Brain microvascular endothelial cell (primary cell): Measurements from ENCODE around the gene ETF1.
A peak's percentile ranks its signal among the peaks of the same experiment; 100 is the strongest.
"Not testable (repeated sequence)": the region's sequence is repeated elsewhere in the genome, so short reads cannot be mapped to it uniquely, and the experiment has no call there.

Experiments
- DNase-seq: peaks from one replicate; pipeline ENCODE4 v3.0.0-alpha.2; 2020
- H3K27ac ChIP-seq: fragments of 250-450 bp; sonication (Bioruptor Pico); 2 replicates; pipeline ENCODE4 v1.5.1; 2020; ENCODE audit warnings: mild to moderate bottlenecking, moderate library complexity
- H3K27me3 ChIP-seq: fragments of 250-450 bp; sonication (Bioruptor Pico); replicated peaks from 2 replicates; pipeline ENCODE4 v1.5.1; 2020; ENCODE audit warnings: mild to moderate bottlenecking
- H3K36me3 ChIP-seq: fragments of 250-450 bp; sonication (Bioruptor Pico); replicated peaks from 2 replicates; pipeline ENCODE4 v1.5.1; 2020; ENCODE audit warnings: mild to moderate bottlenecking
- H3K4me3 ChIP-seq: 2 replicates; pipeline ENCODE4 v1.5.1; 2011; ENCODE audit warnings: low read depth, mild to moderate bottlenecking, control low read depth, low read length, moderate library complexity
- CTCF ChIP-seq: IDR thresholded peaks from 2 replicates; pipeline ENCODE4 v1.5.1; 2011; ENCODE audit warnings: low read depth, mild to moderate bottlenecking, moderate library complexity, low read length, control low read depth, inconsistent platforms; ENCODE audit errors: missing control alignments
- in situ Hi-C: cut with HindIII; loops from 2 replicates; pipeline ENCODE4 v1.10.0; 2017; ENCODE audit warnings: low sequenced_read_pairs, low pct_ligation_motif_present

Gene ETF1

GRCh38 chr5:138490648-138491283 is 52.3 kb downstream of the ETF1 start:
- H3K36me3 ChIP-seq, result no peaks in the 10 kb centered on the region
- TF ChIP-seq CTCF, result no peak
- in situ Hi-C loops, result no loop called here
- H3K27me3 ChIP-seq, result peaks cover 3% of the 10 kb centered on the region
- no peak for DNase-seq
- no peak overlapping the region for H3K27ac ChIP-seq
- H3K4me3 ChIP-seq, result no peak overlapping the region

GRCh38 chr5:138489683-138490061 is 53.4 kb downstream of the ETF1 start:
- H3K36me3 ChIP-seq, result no peaks in the 10 kb centered on the region
- H3K27me3 ChIP-seq, result peaks cover 3% of the 10 kb centered on the region
- no peak overlapping the region for H3K27ac ChIP-seq
- DNase-seq, result no peak
- no peak for TF ChIP-seq CTCF
- in situ Hi-C loops, result no loop called here
- no peak overlapping the region for H3K4me3 ChIP-seq

- no peak for TF ChIP-seq CTCF
- H3K27me3 ChIP-seq, result peaks cover 3% of the 10 kb centered on the region
- DNase-seq, result peak; percentile 32
- H3K27ac ChIP-seq, result no peak overlapping the region
- H3K4me3 ChIP-seq, result no peak overlapping the region
- H3K36me3 ChIP-seq, result no peaks in the 10 kb centered on the region
- in situ Hi-C loops, result no loop called here
Measured at GRCh38 chr5:138488481-138488945, 54.5 kb downstream of the ETF1 start.

GRCh38 chr5:138482638-138483037 is 60.4 kb downstream of the ETF1 start:
- Histone ChIP-seq H3K27ac (no peak overlapping the region), H3K36me3 (no peaks in the 10 kb centered on the region), H3K4me3 (no peak overlapping the region), H3K27me3 (no peaks in the 10 kb centered on the region)
- in situ Hi-C loops, result no loop called here
- TF ChIP-seq CTCF, result no peak
- DNase-seq, result no peak

GRCh38 chr5:138476918-138477317 is 66.1 kb downstream of the ETF1 start:
- no peaks in the 10 kb centered on the region for H3K36me3 ChIP-seq
- no peak for DNase-seq
- in situ Hi-C loops, result no loop called here
- no peak for TF ChIP-seq CTCF
- H3K27me3 ChIP-seq, result no peaks in the 10 kb centered on the region
- no peak overlapping the region for H3K4me3 ChIP-seq
- no peak overlapping the region for H3K27ac ChIP-seq

GRCh38 chr5:138473151-138473550 is 69.9 kb downstream of the ETF1 start:
- H3K27me3 ChIP-seq, H3K27ac ChIP-seq, DNase-seq, in situ Hi-C loops, H3K4me3 ChIP-seq, H3K36me3 ChIP-seq: not testable (repeated sequence)
